ENCODE measurements around the gene PPDPF.

PPDPF gene

DNA sequence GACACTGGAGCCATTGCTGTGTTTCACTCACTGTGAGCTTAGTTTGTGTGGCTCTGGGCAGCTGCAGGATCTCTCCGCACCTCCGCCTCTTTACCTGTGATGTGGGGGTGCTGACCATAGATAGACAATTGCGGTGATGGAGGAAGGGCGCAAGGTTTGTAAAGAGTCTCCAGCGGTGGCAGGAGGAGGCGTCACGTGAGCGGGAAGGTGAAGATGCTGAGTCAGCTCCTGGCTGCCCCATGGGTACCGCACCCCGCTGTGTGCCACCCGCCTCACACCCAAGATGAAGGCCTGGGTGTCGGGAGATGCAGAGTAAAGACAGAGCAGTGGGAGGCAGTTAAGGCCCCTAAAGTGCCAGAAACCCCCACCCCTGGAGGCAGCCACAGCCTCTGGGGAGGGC lies 39.1 kb upstream of the PPDPF start:
- DNase-seq, result no peak
- in situ Hi-C loops (cut with HindIII; ENCODE audit: low pct_ligation_motif_present, low sequenced_read_pairs), result no loop called here
- Histone ChIP-seq H3K27me3 (replicated peaks) (peaks cover 6% of the 10 kb centered on the region), H3K4me3 (ENCODE audit: low read depth, low read length) (no peak overlapping the region), H3K27ac (no peak overlapping the region), H3K36me3 (replicated peaks) (no peaks in the 10 kb centered on the region)
- TF ChIP-seq, protein P1, sequence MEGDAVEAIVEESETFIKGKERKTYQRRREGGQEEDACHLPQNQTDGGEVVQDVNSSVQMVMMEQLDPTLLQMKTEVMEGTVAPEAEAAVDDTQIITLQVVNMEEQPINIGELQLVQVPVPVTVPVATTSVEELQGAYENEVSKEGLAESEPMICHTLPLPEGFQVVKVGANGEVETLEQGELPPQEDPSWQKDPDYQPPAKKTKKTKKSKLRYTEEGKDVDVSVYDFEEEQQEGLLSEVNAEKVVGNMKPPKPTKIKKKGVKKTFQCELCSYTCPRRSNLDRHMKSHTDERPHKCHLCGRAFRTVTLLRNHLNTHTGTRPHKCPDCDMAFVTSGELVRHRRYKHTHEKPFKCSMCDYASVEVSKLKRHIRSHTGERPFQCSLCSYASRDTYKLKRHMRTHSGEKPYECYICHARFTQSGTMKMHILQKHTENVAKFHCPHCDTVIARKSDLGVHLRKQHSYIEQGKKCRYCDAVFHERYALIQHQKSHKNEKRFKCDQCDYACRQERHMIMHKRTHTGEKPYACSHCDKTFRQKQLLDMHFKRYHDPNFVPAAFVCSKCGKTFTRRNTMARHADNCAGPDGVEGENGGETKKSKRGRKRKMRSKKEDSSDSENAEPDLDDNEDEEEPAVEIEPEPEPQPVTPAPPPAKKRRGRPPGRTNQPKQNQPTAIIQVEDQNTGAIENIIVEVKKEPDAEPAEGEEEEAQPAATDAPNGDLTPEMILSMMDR (IDR thresholded peaks at IDR 0.05; ENCODE audit: low read depth, low read length, missing control alignments), result no peak

DNA sequence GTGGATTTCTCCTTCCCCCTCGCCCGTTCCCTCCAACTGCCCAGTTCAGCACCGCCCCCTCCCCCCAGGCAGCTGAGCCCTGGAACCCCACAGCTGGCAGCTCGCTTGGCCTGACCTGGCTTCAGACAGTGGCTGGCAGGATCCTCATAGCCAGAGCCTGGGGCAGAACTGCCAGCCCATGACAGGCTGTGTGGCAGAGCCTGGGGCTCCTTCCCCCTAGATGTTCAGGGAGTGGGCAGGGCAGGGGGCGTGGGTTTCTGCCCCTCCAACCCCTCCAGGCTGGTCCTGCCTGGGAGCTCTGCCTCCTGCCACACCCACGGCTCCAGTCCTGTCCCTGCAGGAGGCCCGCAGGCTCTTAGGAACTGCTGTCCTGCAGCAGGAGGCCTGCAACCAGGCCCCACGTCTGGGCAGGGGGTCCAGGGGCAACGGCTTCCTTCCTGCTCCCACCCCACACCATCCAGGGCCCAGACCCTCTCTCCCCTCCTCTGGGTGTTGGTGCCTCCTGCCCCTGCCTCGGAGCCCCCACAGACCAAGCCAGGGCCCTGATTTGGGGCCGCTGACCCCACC lies 38.5 kb upstream of the PPDPF start:
- TF ChIP-seq, protein P1 (IDR thresholded peaks at IDR 0.05; ENCODE audit: low read depth, low read length, missing control alignments), result no peak
- in situ Hi-C loops (cut with HindIII; ENCODE audit: low pct_ligation_motif_present, low sequenced_read_pairs), result no loop called here
- no peak for DNase-seq
- Histone ChIP-seq H3K4me3 (ENCODE audit: low read depth, low read length) (no peak overlapping the region), H3K27ac (no peak overlapping the region), H3K27me3 (replicated peaks) (peaks cover 4% of the 10 kb centered on the region), H3K36me3 (replicated peaks) (no peaks in the 10 kb centered on the region)

DNA sequence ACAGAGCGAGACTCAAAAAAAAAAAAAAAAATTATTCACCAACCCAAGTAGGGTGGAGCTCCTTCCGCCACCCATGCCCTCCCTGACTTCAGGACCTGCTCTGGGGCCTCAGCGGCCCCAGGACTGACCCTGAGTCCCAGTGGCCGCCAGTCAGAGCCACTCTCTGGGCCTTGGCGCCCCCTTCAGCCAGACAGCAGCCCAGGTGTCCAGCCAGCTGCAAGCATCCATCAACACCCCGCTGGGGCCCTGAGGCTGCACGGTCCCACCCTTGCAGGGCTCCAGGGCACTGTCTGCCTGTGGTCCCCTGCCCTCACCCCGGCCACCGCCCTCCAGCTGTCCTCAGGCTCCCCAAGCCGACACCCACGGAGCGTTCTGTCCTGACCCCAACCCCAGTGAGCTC lies 36.7 kb upstream of the PPDPF start:
- in situ Hi-C loops (cut with HindIII; ENCODE audit: low pct_ligation_motif_present, low sequenced_read_pairs), result no loop called here
- Histone ChIP-seq H3K27me3 (replicated peaks) (peaks cover 12% of the 10 kb centered on the region), H3K36me3 (replicated peaks) (no peaks in the 10 kb centered on the region), H3K27ac (no peak overlapping the region), H3K4me3 (ENCODE audit: low read depth, low read length) (no peak overlapping the region)
- TF ChIP-seq, protein P1 (IDR thresholded peaks at IDR 0.05; ENCODE audit: low read depth, low read length, missing control alignments), result peak; percentile 19
- no peak for DNase-seq

DNA sequence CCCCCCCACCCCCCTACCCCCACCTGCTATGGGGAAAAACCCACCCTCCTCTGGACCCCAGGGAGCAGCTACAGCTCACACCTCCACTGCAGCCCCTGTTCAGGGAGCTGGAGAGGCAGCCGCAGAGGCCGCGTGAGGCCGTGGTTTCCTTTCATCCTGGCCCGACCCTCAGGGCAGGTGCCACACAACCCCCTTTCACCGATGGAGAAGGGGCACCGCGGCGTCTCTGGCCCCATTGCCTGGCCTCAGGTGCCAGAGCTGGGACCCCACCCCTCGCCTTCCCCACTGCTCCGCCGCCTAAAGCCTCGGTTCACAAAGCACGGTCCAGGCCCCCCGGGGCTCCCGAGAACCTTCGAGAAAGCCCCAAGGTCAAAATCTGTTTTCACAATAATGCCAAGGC lies 36.3 kb upstream of the PPDPF start:
- Histone ChIP-seq H3K4me3 (ENCODE audit: low read depth, low read length) (no peak overlapping the region), H3K36me3 (replicated peaks) (no peaks in the 10 kb centered on the region), H3K27ac (no peak overlapping the region), H3K27me3 (replicated peaks) (peaks cover 16% of the 10 kb centered on the region)
- TF ChIP-seq, protein P1 (IDR thresholded peaks at IDR 0.05; ENCODE audit: low read depth, low read length, missing control alignments), result no peak
- DNase-seq, result no peak
- in situ Hi-C loops (cut with HindIII; ENCODE audit: low pct_ligation_motif_present, low sequenced_read_pairs), result no loop called here

DNA sequence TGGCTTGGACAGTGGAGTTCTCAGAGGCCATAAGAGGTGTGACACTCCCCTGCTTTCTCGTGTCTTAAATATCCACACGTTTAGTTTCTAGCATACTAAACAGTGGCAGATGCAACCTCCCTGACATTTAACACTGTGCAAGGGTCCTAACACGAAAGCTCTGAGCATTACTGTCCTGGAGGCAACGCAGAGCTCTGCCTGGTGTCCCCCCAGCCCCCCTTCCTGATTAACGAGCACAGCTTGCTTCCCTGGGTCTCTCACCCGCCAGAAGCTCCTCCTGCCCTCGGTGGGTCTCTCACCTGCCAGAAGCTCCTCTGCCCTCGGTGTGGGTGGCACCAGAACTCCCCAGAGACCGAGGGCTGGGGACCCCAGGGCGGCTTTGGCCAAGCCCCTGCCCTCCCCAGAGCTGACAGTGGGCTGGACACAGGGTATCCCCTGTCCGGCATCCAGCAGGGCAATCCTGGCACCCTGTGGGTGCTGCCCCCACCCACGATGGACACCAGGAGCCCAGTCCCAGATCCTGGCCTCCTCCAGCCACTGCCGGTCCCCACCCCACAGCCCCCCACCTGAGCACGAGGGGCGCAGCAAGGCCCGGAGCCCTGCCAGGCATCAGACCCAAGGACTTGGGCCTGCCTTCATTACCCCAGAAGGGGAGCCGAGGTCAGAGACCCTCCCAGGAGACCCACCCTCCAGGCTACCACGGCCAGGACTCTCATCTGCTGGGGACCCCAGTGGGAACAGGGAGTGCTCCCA lies 35.7 kb upstream of the PPDPF start:
- H3K36me3 ChIP-seq (replicated peaks), result no peaks in the 10 kb centered on the region
- no peak for DNase-seq
- peaks cover 19% of the 10 kb centered on the region for H3K27me3 ChIP-seq (replicated peaks)
- in situ Hi-C loops (cut with HindIII; ENCODE audit: low pct_ligation_motif_present, low sequenced_read_pairs), result no loop called here
- no peak overlapping the region for H3K27ac ChIP-seq
- no peak overlapping the region for H3K4me3 ChIP-seq (ENCODE audit: low read depth, low read length)
- TF ChIP-seq, protein P1 (IDR thresholded peaks at IDR 0.05; ENCODE audit: low read depth, low read length, missing control alignments), result no peak

Measured in brain microvascular endothelial cell (primary cell).